ENCODE results near the gene CDK14. TPM values are rescaled to one million over a fixed set of nuclear protein-coding genes. Genes with fewer than 3 reads are reported as not detected.
A peak's percentile ranks its signal among the peaks of the same experiment; 100 is the strongest.

CDK14 gene
- total and polyA plus RNA-seq, 2 donors (not counting 1 experiment from before 2014, with no cell fraction given), result 23.6 to 41.1 TPM

DNA sequence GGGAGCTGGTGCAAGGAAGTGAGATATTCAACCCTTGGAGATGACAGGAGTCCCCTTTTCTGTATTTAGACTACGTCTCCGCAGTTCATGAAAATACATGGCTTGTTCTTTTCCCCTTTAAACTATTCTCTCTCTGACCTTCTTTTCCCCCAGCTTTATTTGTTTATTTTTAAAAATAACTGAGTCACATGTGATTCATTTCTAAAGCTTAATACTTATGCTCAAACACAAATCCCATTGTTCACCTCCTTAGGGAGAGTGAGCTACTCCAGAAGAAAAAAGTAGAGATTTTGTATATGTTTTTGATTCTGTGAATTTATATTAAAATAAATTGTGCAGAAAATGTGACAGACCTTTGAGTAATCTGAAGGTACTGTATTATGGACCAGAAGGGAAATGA, 632.2 kb downstream of the CDK14 start:
- TF ChIP-seq, protein P1, sequence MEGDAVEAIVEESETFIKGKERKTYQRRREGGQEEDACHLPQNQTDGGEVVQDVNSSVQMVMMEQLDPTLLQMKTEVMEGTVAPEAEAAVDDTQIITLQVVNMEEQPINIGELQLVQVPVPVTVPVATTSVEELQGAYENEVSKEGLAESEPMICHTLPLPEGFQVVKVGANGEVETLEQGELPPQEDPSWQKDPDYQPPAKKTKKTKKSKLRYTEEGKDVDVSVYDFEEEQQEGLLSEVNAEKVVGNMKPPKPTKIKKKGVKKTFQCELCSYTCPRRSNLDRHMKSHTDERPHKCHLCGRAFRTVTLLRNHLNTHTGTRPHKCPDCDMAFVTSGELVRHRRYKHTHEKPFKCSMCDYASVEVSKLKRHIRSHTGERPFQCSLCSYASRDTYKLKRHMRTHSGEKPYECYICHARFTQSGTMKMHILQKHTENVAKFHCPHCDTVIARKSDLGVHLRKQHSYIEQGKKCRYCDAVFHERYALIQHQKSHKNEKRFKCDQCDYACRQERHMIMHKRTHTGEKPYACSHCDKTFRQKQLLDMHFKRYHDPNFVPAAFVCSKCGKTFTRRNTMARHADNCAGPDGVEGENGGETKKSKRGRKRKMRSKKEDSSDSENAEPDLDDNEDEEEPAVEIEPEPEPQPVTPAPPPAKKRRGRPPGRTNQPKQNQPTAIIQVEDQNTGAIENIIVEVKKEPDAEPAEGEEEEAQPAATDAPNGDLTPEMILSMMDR (conservative IDR thresholded peaks at IDR 0.05 in 1 of 2, IDR thresholded peaks at IDR 0.05 in 1 of 2; ENCODE audit: low read depth in 1 of 2, low read length in 2 of 2), result no peak
- TF ChIP-seq EZH2 (IDR thresholded peaks at IDR 0.05; ENCODE audit: low read length, missing control alignments), result no peak
- H3K79me2 ChIP-seq (ENCODE audit: control insufficient read depth, insufficient read depth, low read length), result no peaks in the 10 kb centered on the region
- H3K4me1 ChIP-seq (ENCODE audit: control insufficient read depth, extremely low read depth, insufficient read depth, low read length), result peaks cover 2% of the 10 kb centered on the region
- peak overlapping the region; percentile 65 for H3K4me2 ChIP-seq (ENCODE audit: extremely low read depth, insufficient read depth, low read length)
- H3K4me3 ChIP-seq (replicated peaks in 1 of 4; ENCODE audit: control extremely low read depth in 1 of 4, insufficient read depth in 1 of 4, low read depth in 3 of 4, low read length in 4 of 4), result peak overlapping the region in 1 of 4 experiments; percentile 11
- no peak overlapping the region for H3K9ac ChIP-seq (ENCODE audit: insufficient read depth, low read length)
- no peak overlapping the region for H3K27ac ChIP-seq (ENCODE audit: insufficient read depth, low read length)
- H2AFZ ChIP-seq (ENCODE audit: low read length), result no peak overlapping the region
- peak; percentile 46 to 57 for DNase-seq (ENCODE audit: low read depth in 2 of 2)
- no peaks in the 10 kb centered on the region for H3K36me3 ChIP-seq (ENCODE audit: control insufficient read depth, insufficient read depth, low read length)
- H4K20me1 ChIP-seq (ENCODE audit: control insufficient read depth, extremely low read depth, insufficient read depth, low read length), result no peaks in the 10 kb centered on the region
- H3K9me3 ChIP-seq (ENCODE audit: control insufficient read depth, insufficient read depth, low read depth, low read length), result no peaks in the 10 kb centered on the region
- no peaks in the 10 kb centered on the region for H3K27me3 ChIP-seq (ENCODE audit: control insufficient read depth, insufficient read depth, low read length)

DNA sequence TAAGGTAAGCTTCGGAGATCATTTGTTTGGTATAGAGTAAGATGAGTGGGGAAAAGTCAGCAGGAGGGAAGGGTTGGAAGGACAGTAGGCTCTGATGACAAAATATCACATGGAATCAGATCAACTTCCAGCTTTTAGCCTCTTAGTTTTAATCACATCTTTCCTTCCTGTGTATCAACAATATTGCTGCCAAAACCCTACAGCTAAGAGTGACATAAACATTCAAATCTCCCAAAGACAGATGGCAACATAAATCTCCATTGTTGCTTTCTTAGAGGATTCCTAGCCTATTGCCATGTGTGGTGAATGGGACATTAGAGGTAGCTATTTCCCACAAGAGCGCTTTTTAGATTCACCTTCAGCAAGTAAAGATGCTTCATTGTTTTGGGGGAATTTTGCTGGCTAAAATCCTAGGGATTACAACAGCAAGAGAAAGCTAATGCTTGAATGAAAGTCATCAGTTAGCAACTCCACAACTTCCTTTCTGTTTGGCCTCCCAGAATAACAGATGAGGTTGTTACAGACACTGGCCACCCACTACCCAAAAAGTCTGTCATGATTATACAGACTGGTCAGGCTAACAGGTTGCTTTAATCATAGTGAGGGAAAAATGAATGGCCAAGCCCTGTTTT, 632.9 kb downstream of the CDK14 start:
- Histone ChIP-seq H3K27ac (ENCODE audit: insufficient read depth, low read length) (no peak overlapping the region), H2AFZ (ENCODE audit: low read length) (no peak overlapping the region), H3K9me3 (ENCODE audit: control insufficient read depth, insufficient read depth, low read depth, low read length) (no peaks in the 10 kb centered on the region), H3K4me1 (ENCODE audit: control insufficient read depth, extremely low read depth, insufficient read depth, low read length) (peaks cover 2% of the 10 kb centered on the region), H3K9ac (ENCODE audit: insufficient read depth, low read length) (no peak overlapping the region), H3K36me3 (ENCODE audit: control insufficient read depth, insufficient read depth, low read length) (no peaks in the 10 kb centered on the region), H4K20me1 (ENCODE audit: control insufficient read depth, extremely low read depth, insufficient read depth, low read length) (no peaks in the 10 kb centered on the region), H3K4me2 (ENCODE audit: extremely low read depth, insufficient read depth, low read length) (peak overlapping the region; percentile 65), H3K4me3 (replicated peaks in 1 of 4; ENCODE audit: control extremely low read depth in 1 of 4, insufficient read depth in 1 of 4, low read depth in 3 of 4, low read length in 4 of 4) (peak overlapping the region in 1 of 4 experiments; percentile 11), H3K27me3 (ENCODE audit: control insufficient read depth, insufficient read depth, low read length) (no peaks in the 10 kb centered on the region), H3K79me2 (ENCODE audit: control insufficient read depth, insufficient read depth, low read length) (no peaks in the 10 kb centered on the region)
- DNase-seq (ENCODE audit: low read depth in 2 of 2), result peak in 1 of 2 donors; percentile 40
- TF ChIP-seq EZH2 (IDR thresholded peaks at IDR 0.05; ENCODE audit: low read length, missing control alignments), result no peak
- TF ChIP-seq, protein P1 (conservative IDR thresholded peaks at IDR 0.05 in 1 of 2, IDR thresholded peaks at IDR 0.05 in 1 of 2; ENCODE audit: low read depth in 1 of 2, low read length in 2 of 2), result no peak

DNA sequence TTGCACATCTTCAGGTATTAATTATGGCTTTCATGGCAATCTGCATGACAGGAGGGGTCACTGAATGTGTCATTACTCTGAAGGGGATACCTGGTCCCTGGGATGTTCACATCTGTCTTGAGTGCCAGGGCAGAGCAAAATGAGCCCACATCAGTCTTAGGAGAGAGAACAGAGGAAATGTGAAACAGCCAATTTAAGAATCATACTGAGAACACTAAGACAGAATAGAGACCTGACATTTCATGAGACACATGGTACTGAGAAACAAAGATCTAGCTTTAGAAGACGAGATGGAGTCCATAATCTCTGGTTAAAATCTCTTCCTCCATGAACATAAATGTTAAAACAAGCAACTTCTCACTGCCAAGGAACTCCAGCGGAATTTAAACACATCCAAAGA, 634.0 kb downstream of the CDK14 start:
- TF ChIP-seq, protein P1 (conservative IDR thresholded peaks at IDR 0.05 in 1 of 2, IDR thresholded peaks at IDR 0.05 in 1 of 2; ENCODE audit: low read depth in 1 of 2, low read length in 2 of 2), result no peak
- no peak for TF ChIP-seq EZH2 (IDR thresholded peaks at IDR 0.05; ENCODE audit: low read length, missing control alignments)
- no peaks in the 10 kb centered on the region for H4K20me1 ChIP-seq (ENCODE audit: control insufficient read depth, extremely low read depth, insufficient read depth, low read length)
- H3K4me2 ChIP-seq (ENCODE audit: extremely low read depth, insufficient read depth, low read length), result no peak overlapping the region
- H3K27ac ChIP-seq (ENCODE audit: insufficient read depth, low read length), result no peak overlapping the region
- no peak overlapping the region for H3K9ac ChIP-seq (ENCODE audit: insufficient read depth, low read length)
- no peaks in the 10 kb centered on the region for H3K79me2 ChIP-seq (ENCODE audit: control insufficient read depth, insufficient read depth, low read length)
- no peak overlapping the region for H3K4me3 ChIP-seq (replicated peaks in 1 of 4; ENCODE audit: control extremely low read depth in 1 of 4, insufficient read depth in 1 of 4, low read depth in 3 of 4, low read length in 4 of 4)
- DNase-seq (ENCODE audit: low read depth in 2 of 2), result no peak
- H3K27me3 ChIP-seq (ENCODE audit: control insufficient read depth, insufficient read depth, low read length), result no peaks in the 10 kb centered on the region
- no peaks in the 10 kb centered on the region for H3K36me3 ChIP-seq (ENCODE audit: control insufficient read depth, insufficient read depth, low read length)
- H2AFZ ChIP-seq (ENCODE audit: low read length), result no peak overlapping the region
- H3K9me3 ChIP-seq (ENCODE audit: control insufficient read depth, insufficient read depth, low read depth, low read length), result no peaks in the 10 kb centered on the region
- peaks cover 2% of the 10 kb centered on the region for H3K4me1 ChIP-seq (ENCODE audit: control insufficient read depth, extremely low read depth, insufficient read depth, low read length)

Measured in fibroblast of lung (primary cell).